GM21526 (cell line): Measurements from ENCODE around the gene PHF14.

Experiments used
- ATAC-seq: cut with Tn5 transposase; IDR thresholded peaks from one replicate; pipeline ENCODE4 v1.9.1; 2021; ENCODE audit warnings: moderate library complexity; ENCODE audit not compliant: unreplicated experiment, low FRiP score

Gene PHF14

GRCh38 chr7:11082121-11082520 is 108.4 kb downstream of the PHF14 start:
- ATAC-seq = no peak

GRCh38 chr7:11082552-11083213 is 109.0 kb downstream of the PHF14 start:
- no peak for ATAC-seq

- ATAC-seq = no peak
These were observed 109.5 kb downstream of the PHF14 start for GRCh38 chr7:11083214-11083568.

- ATAC-seq = no peak
These were observed 130.9 kb downstream of the PHF14 start for GRCh38 chr7:11104578-11104977.

- ATAC-seq = no peak
These were observed 136.0 kb downstream of the PHF14 start for GRCh38 chr7:11109659-11110058.

GRCh38 chr7:11120068-11120664 is 146.5 kb downstream of the PHF14 start:
- ATAC-seq = peak; percentile 81

GRCh38 chr7:11120675-11121220 is 147.1 kb downstream of the PHF14 start:
- ATAC-seq = peak; percentile 47

- ATAC-seq = no peak
These were observed 151.3 kb downstream of the PHF14 start for GRCh38 chr7:11124856-11125559.

GRCh38 chr7:11127114-11127785 is 153.6 kb downstream of the PHF14 start:
- no peak for ATAC-seq

- no peak for ATAC-seq
These were observed 154.3 kb downstream of the PHF14 start for GRCh38 chr7:11127988-11128387.

GRCh38 chr7:11128498-11128897 is 154.8 kb downstream of the PHF14 start:
- no peak for ATAC-seq

- ATAC-seq = no peak
These were observed 156.3 kb downstream of the PHF14 start for GRCh38 chr7:11130012-11130411.

GRCh38 chr7:11130601-11131000 is 156.9 kb downstream of the PHF14 start:
- no peak for ATAC-seq

GRCh38 chr7:11133436-11133959 is 159.8 kb downstream of the PHF14 start:
- ATAC-seq = no peak

- ATAC-seq = no peak
These were observed 161.9 kb downstream of the PHF14 start for GRCh38 chr7:11135573-11135972.

GRCh38 chr7:11141541-11141940 is 167.9 kb downstream of the PHF14 start:
- no peak for ATAC-seq

GRCh38 chr7:11153694-11154093 is 180.0 kb downstream of the PHF14 start:
- no peak for ATAC-seq

- no peak for ATAC-seq
These were observed 182.2 kb downstream of the PHF14 start for GRCh38 chr7:11155883-11156282.

- no peak for ATAC-seq
These were observed 187.8 kb downstream of the PHF14 start for GRCh38 chr7:11161499-11161898.

GRCh38 chr7:11163220-11163619 is 189.5 kb downstream of the PHF14 start:
- ATAC-seq = no peak

- no peak for ATAC-seq
These were observed 192.4 kb downstream of the PHF14 start for GRCh38 chr7:11166051-11166450.
